Measurements from ENCODE around the gene HRAS. TPM values are rescaled to one million over a fixed set of nuclear protein-coding genes. Genes with fewer than 3 reads are reported as not detected.

The HRAS gene
- total and polyA plus RNA-seq, 2 of the 13 experiments (the other 11 are each of a cell fraction or from before 2014, with no cell fraction given) = 32.9 to 50.0 TPM

GRCh38 chr11:579830-580601 lies 44.6 kb upstream of the HRAS start (continued):
- TF ChIP-seq REST (IDR thresholded peaks at IDR 0.05; ENCODE audit: borderline replicate concordance in 1 of 2, low read depth in 1 of 2, low read length in 2 of 2) (no peak), CC2D1A (CRISPR knock-in tag; IDR thresholded peaks at IDR 0.05) (no peak), SOX5 (CRISPR knock-in tag; IDR thresholded peaks at IDR 0.05; ENCODE audit: borderline replicate concordance) (peak; percentile 42; the same call in 1 of the 2 replicates), PITX1 (CRISPR knock-in tag; IDR thresholded peaks at IDR 0.05) (0 out of 2 replicates have a peak, but pooled peaks have one; percentile 60), ZNF124 (CRISPR knock-in tag; IDR thresholded peaks at IDR 0.05) (no peak), RARG (CRISPR knock-in tag; IDR thresholded peaks at IDR 0.05; ENCODE audit: low read depth) (no peak), ZXDC (CRISPR knock-in tag; IDR thresholded peaks at IDR 0.05) (no peak), HIVEP1 (CRISPR knock-in tag; IDR thresholded peaks at IDR 0.05) (peak; percentile 50; the same call in 1 of the 2 replicates), MAFG (CRISPR knock-in tag; IDR thresholded peaks at IDR 0.05) (no peak), SRY (CRISPR knock-in tag; IDR thresholded peaks at IDR 0.05) (0 out of 2 replicates have a peak, but pooled peaks have one; percentile 55), HDAC2 (CRISPR knock-in tag; IDR thresholded peaks at IDR 0.05) (peak; percentile 69), ZNF687 (CRISPR knock-in tag; IDR thresholded peaks at IDR 0.05) (peak; percentile 91), ATF1 (CRISPR knock-in tag; IDR thresholded peaks at IDR 0.05) (no peak), ZBTB33 (CRISPR knock-in tag; IDR thresholded peaks at IDR 0.05) (peak; percentile 10; the same call in 1 of the 2 replicates)
